RPMI7951 (cell line): ENCODE measurements around the gene COX7C. TPM values are rescaled to one million over a fixed set of nuclear protein-coding genes. Genes with fewer than 3 reads are reported as not detected.
"Not testable (repeated sequence)": the region's sequence is repeated elsewhere in the genome, so short reads cannot be mapped to it uniquely, and the experiment has no call there.

Source experiments
- DNase-seq: peaks from one replicate; pipeline ENCODE4 v3.0.0-alpha.2; 2012; ENCODE audit warnings: low read depth
- total RNA-seq: library from RNA; depleted of rRNA; stranded (reverse); fragments of >200 nt; shearing (Covaris generic); gene quantifications from 2 replicates; pipeline ENCODE4 v1.2.3, GENCODE V29; 2014; rRNA removed

COX7C gene, protein sequence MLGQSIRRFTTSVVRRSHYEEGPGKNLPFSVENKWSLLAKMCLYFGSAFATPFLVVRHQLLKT
- 342 and 408 TPM in 2 replicates for total RNA-seq

- peak; percentile 91 for DNase-seq
Measured at GRCh38 chr5:86617756-86618576, at the start of gene COX7C. Gene COX7C, plus strand, starts transcription at chr5:86617941. Its CDS starts 115 bp downstream, at chr5:86618056.

GRCh38 chr5:86569522-86570426 is 48.0 kb upstream of the COX7C start:
- DNase-seq = not testable (repeated sequence)

GRCh38 chr5:86570427-86571083 is 47.2 kb upstream of the COX7C start:
- DNase-seq = no peak

DNA sequence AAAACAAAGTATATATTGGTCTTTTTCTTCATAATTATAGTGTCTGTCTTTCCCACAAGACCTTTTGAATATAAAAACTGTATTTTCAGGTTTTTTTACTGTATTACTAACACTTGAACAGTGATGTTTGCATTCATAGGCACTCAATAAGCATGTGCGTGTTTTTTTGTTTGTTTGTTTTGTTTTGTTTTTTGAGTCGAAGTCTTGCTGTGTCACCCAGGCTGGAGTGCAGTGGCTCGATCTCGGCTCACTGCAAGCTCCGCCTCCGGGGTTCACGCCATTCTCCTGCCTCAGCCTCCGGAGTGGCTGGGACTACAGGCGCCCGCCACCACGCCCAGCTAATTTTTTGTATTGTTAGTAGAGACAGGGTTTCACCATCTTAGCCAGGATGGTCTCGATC is 46.6 kb upstream of the COX7C start:
- DNase-seq = not testable (repeated sequence)

DNA sequence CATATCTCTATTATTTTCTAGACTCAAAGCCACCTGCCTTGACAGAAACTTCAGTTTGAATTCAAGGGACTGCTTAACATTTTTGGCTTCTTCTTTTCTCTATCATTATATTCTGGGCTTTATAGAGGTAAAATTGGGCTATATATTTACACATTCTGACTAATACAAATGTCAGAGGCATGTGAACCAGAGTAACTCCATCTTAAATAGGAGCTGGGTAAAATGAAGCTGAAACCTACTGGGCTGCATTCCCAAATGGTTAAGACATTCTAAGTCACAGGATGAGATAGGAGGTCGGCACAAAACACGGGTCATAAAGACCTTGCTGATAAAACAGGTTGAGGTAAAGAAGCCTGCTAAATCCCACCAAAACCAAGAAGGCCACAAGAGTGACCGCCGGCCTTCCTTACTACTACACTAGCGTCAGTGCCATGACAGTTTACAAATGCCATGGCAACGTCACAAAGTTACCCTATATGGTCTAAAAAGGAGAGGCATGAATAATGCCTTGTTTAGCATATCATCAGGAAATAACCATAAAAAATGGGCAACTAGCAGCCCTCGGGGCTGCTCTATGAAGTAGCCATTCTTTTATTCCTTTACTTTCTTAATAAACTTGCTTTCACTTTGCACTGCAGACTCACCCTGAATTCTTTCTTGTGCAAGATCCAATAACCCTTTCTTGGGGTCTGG is 44.8 kb upstream of the COX7C start:
- DNase-seq = peak; percentile 6

DNA sequence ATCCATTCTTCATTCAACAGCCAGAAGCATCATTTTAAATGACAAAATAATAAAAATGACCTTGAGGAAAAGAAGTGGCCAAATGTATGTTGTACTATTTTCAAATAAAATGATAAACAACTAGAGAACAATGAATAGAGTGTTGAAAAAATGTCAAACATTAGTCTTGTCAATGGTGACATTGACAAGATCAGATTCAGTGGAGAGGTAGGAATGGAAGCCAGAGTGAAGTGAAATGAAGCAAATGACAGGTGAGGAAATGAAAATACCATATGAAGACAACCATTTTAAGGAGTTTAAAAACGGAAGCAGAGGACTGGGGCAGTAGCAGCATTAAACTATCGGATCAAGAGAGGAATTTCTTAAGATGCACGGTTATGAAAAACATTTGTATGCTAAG is 38.2 kb upstream of the COX7C start:
- no peak for DNase-seq

GRCh38 chr5:86596476-86596875 is 21.3 kb upstream of the COX7C start:
- DNase-seq = no peak

- DNase-seq = no peak
Measured at GRCh38 chr5:86605881-86606280, 11.9 kb upstream of the COX7C start.

DNA sequence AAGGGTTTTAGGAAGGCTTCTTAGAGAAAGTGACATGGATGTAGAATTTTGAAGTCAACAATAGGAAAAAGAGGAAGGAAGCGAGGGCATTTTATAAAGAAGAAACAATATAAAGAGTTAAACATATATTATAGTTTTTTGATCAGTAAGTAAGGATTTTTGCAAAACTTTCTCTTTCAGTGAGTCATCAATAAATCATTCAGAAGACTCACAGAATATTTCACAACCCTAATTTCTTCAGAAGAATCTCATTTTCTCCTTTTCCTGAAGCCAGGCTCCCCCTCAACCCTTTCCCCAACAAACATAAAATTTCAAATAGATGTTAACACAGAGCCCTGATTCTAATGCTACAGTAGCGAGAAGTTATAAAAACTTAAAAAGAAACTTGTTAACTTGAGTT is 4.3 kb upstream of the COX7C start:
- no peak for DNase-seq

DNA sequence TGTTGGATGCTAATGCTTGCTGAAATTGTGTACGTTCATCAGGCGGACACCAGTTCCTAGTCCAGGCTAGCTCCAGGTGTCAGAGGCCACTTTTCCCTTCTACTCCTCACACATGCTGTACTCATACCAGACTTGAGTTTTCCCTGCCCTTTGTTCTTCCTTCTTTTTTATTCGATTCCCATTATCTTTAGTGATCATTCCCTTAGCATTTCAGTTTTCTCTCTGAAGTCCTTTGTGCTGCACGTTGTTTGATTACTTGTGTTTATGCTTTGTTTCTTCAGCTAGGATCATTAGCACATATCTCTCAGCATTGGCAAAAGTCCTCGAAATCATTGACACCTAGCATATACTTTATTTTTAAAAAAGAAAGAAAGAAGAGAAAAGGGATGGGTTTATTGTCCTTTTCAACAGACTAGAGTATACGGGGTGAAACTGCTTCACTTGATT is 409 bp upstream of the COX7C start:
- DNase-seq = no peak

GRCh38 chr5:86623785-86624483 is 6.2 kb downstream of the COX7C start:
- DNase-seq = no peak

DNA sequence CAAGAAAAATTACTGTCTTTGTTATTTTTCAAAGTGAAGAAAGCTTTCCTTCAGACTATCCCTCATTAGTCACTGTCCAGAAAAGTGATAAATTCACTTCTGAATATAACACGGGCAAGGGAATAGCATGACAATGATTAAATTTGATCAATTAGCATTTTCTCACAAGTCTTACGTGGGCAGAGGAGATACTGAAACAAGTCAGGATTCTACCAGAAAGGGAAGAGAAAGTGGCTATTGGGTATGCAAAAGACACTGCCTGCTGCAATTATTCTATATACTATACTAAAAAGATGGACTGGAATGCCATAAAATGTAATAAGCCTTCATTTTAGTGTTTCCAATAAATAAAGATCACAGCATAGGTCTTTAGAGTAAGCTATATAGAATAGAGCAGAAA is 7.4 kb downstream of the COX7C start:
- no peak for DNase-seq

- no peak for DNase-seq
Measured at GRCh38 chr5:86626149-86626548, 8.4 kb downstream of the COX7C start.

GRCh38 chr5:86631165-86631564 is 13.4 kb downstream of the COX7C start:
- no peak for DNase-seq

DNA sequence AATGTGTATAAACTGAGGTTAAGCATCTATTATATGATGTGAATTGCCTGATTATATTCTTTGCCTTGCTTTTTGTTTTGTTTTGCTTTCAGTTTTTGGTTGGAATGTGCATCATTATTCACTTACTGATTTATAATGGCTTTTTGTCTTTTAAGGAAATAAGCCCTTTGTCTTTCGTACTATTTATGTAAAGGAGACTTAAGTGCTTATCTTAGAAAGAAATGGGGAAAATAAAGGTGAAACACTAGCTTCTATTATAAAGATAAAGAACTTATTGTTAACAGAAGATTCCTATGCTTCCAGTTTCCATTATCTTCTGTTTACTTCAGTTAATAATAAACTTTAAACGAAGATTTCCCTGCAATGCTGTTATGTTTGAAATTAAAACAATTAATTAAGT is 23.3 kb downstream of the COX7C start:
- no peak for DNase-seq

- DNase-seq = no peak
Measured at GRCh38 chr5:86644843-86645242, 27.1 kb downstream of the COX7C start.

- DNase-seq = no peak
Measured at GRCh38 chr5:86645885-86646284, 28.1 kb downstream of the COX7C start.

GRCh38 chr5:86646671-86647070 is 28.9 kb downstream of the COX7C start:
- no peak for DNase-seq

GRCh38 chr5:86649832-86650505 is 32.2 kb downstream of the COX7C start:
- no peak for DNase-seq

DNA sequence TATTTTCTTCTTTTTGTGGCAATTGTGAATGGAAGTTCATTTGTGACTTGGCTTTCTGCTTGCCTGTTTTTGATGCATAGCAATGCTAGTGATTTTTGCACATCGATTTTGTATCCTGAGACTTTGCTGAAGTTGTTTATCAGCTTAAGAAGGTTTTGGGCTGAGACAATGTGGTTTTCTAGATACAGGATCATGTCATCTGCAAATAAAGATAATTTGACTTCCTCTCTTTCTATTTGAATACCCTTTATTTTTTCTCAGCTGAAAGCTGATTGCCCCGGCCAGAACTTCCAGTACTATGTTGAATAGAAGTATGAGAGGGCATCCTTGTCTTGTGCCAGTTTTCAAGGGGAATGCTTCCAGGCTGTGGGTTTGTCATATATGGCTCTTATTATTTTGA is 43.0 kb downstream of the COX7C start:
- not testable (repeated sequence) for DNase-seq
